Skin epidermis (tissue), 12 donors: ENCODE data around the gene GBA3.

Experiments
- H3K27ac ChIP-seq, 21 experiments: fragments of 200-600 bp; sonication (generic) in 11 of 21; one replicate each; pipeline ENCODE4 v1.5.0; 2020; ENCODE audit warnings: mild to moderate bottlenecking in 3 of 21, inconsistent platforms in 2 of 21, moderate library complexity in 2 of 21
- H3K4me3 ChIP-seq, 7 experiments: fragments of 200-600 bp; sonication (generic) in 2 of 7; one replicate each; pipeline ENCODE4 v1.5.0; 2020; ENCODE audit warnings: inconsistent platforms in 2 of 7, mild to moderate bottlenecking in 2 of 7, moderate library complexity in 1 of 7

Gene GBA3

DNA sequence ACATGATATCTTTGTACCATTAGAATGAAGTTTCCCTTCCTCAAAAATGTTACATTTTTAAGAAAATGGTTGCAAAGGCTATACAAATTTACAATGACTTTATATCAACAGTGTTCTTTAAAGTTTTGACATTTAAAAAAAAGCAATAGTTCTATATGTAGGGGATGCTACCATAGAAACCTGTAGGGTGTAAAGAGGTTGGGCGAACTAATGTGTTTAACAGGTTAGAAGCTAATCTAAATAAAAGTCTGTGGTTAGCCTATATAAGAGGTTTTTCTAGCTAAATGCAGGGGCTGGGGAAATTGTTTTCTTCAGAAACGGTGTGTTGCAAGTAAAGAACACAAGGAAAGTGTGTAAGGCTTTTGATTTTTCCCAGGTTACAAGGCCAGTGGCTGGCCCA lies 73.3 kb downstream of the GBA3 start:
- H3K4me3 ChIP-seq = no peak overlapping the region
- no peak overlapping the region for H3K27ac ChIP-seq

DNA sequence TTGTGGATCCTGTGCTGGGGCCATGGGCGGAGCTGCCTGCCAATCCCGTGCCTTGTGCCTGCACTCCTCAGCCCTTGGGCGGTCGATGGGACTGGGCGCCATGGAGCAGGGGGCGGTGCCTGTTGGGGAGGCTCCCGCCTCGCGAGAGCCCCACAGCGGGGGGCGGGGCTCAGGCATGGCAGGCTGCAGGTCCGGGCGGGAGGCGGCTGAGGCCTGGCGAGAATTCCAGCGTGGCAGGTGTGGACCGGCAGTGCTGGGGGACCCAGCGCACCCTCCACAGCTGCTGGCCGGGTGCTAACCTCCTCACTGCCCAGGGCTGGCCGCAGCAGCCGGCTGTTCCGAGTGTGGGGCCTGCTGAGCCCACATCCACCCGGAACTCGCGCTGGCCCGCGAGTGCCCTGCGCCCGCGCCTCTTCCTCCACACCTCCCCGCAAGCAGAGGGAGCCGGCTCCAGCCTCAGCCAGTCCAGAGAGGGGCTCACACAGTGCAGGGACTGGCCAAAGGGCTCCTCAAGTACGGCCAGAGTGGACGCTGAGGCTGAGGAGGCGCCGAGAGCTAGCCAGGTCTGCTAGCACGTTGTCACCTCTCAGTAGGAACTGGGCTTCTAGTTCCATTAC lies 85.9 kb downstream of the GBA3 start:
- Histone ChIP-seq H3K4me3 (no peak overlapping the region), H3K27ac (no peak overlapping the region)

DNA sequence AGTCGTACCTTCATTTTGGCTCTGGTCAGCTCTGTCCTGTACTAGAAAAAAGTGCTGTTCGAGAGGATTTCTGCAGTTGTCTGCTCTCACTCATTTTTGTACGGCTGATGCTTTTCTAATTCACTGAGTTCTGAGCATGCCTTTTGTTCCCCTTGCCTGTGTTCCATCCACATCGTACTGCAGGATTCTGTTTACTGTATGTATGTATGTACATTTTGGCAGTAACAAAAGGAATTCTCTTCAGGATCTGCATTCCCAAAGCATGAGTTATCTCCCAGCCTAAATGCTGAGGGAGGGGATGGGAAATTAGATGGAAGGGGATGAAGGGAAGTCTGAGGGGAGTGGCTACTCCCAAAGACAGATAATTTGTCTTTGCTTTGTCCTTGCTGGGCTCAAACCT lies 87.6 kb downstream of the GBA3 start:
- Histone ChIP-seq H3K27ac (no peak overlapping the region), H3K4me3 (no peak overlapping the region)

DNA sequence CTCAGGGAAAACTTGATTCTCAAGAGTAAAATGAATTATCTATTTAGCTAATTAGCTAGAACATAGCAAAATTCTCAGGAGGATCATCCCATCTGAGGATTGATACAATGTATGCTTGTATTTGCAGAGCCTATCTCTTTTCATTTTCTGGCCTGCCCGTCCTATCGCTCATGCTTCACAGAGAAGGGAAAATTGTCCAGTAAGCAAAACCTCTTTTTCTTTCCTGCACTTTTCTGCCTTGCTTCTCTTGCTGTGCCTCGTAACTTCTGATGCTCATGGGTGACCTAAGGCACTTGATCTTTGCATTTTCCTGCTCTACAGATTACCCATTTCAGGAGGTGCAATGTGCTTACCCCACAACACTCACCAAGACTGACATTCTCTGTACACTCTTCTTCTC lies 88.1 kb downstream of the GBA3 start:
- no peak overlapping the region for H3K4me3 ChIP-seq
- no peak overlapping the region for H3K27ac ChIP-seq

GRCh38 chr4:22787753-22788375 lies 95.1 kb downstream of the GBA3 start:
- H3K4me3 ChIP-seq = no peak overlapping the region
- H3K27ac ChIP-seq = no peak overlapping the region

GRCh38 chr4:22790631-22791030 lies 97.9 kb downstream of the GBA3 start:
- H3K27ac ChIP-seq = no peak overlapping the region

DNA sequence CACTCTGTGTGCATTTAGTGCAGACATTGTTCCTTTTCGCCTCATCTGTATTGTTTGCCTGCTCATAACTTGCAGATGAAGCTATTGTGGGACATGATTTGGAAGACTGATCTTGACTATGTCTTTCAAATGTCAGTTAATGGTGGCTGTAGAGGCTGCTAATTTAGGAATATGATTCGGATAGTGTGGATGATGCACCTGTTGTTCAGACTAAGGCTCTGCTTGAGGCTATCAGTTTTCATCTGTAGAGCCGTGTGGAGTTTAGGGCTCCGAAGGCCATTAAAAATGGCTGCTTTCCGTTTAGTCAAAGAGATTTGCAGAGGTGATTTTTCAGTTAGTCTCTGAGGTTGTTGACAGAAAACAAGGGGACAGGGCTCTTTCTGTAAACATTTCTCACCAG lies 102.0 kb downstream of the GBA3 start:
- H3K27ac ChIP-seq = no peak overlapping the region

More at GRCh38 chr4:22790631-22791030, 97.9 kb downstream of the GBA3 start:
- no peak overlapping the region for H3K4me3 ChIP-seq

DNA sequence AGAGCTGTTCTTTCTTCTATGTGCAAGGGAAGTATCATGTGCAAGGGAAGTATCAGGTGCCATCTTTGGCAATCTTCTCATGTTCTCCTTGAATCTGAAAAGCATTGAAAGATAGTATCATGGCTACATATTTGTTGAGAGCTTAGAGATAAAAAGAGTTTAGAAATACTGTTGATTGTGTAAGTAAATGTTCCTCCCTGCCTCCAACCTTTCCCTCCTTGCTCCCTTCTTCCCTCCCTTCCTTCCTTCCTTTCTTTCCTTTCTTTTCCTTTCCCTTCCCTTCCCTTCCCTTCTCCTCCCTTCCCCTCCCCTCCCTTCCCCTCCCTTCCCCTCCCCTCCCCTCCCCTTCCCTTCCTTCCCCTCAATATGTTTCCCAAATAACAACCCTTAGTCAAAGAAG lies 108.7 kb downstream of the GBA3 start:
- no peak overlapping the region for H3K27ac ChIP-seq
- no peak overlapping the region for H3K4me3 ChIP-seq

More for the DNA sequence above, 102.0 kb downstream of the GBA3 start:
- no peak overlapping the region for H3K4me3 ChIP-seq

DNA sequence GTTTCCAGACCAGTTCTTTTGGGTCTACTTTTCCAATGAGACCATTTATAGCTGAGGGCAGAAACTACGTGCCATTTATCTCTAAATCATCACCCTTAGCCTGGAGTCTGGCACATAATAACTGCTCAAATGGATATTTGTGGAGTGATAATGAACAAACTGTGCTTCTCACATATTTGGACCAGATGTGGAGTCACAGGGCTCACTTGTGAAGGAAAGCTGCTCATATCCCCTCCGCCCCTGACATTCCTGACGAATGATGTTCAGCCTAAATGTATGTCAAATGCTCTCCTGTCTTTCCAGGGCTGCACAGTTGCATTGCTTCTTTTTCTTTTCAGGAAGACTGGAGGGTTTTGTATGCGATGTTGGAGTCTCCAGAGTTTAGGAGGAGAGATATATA lies 110.1 kb downstream of the GBA3 start:
- H3K27ac ChIP-seq = no peak overlapping the region
- H3K4me3 ChIP-seq = no peak overlapping the region

DNA sequence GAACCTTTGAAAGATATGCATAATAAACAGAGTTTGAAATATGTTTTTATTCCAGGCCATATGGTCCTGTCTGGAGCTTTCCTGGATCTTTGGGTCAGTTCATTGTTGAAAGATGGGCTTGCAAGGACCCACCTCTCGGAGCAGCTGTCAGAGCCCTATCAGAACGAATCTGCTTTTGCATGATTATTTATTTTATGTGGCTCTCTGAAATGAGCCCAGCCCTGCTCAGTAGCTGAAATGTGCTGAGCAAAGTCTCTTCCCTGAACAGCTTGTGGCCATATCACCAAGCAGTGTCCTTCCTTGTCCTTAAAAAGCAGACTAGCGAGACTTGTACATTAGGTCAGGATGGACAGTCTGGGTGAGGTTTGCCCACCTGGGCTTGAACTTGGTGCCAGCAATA lies 110.8 kb downstream of the GBA3 start:
- Histone ChIP-seq H3K27ac (no peak overlapping the region), H3K4me3 (no peak overlapping the region)

GRCh38 chr4:22814906-22815305 lies 122.2 kb downstream of the GBA3 start:
- Histone ChIP-seq H3K4me3 (no peak overlapping the region), H3K27ac (no peak overlapping the region)

DNA sequence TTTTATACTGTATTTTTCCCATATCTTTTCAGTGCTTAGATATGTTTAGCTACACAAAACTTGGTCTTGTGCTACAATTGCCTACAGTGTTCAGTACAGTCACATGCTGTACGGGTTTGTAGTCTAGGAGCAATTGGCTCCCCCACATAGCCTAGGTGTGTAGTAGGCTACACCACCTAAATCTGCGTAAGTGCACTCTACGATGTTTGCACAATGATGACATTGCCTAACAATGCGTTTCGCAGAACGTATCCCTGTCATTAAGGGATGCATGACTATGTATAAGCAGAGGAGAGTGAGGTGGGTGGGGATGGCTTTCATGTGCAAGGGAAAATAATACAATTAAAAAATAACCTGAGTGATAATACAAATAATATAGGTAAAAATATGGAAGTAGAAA lies 131.4 kb downstream of the GBA3 start:
- Histone ChIP-seq H3K4me3 (no peak overlapping the region), H3K27ac (no peak overlapping the region)

DNA sequence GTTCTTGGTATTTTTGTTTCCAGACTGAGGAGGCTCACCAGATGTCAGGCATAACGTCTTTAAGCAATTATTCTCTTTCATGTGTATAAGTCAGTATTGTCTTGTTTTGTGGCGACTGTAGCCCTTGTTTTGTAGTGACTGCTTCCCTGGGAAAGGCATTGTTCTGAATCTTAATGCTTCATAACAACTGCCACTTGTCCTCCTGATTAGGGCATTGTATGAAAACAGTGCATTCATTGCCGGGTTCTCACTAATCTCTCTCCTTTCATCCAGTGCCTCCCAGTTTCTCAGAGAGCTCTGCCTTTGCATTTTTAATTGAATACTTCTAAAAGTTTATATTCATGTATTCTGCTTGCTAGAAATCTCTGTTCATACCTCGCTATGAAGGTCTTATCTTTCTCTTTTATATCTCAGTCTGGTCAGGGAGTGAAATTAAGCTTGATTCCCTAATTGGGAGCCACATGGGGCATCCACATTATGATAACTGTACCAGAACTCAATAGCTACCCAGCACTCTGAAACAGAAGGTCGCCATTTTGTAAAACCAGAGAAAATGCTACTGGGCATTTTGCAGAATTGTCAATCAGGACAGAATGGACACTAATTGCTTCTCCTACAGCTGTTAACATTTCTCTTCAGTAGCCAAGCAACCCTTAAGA lies 149.8 kb downstream of the GBA3 start:
- Histone ChIP-seq H3K4me3 (no peak overlapping the region), H3K27ac (no peak overlapping the region)

- Histone ChIP-seq H3K27ac (no peak overlapping the region), H3K4me3 (no peak overlapping the region)
Measured at GRCh38 chr4:22848332-22848731, 155.6 kb downstream of the GBA3 start.

GRCh38 chr4:22850055-22850454 lies 157.3 kb downstream of the GBA3 start:
- Histone ChIP-seq H3K4me3 (no peak overlapping the region), H3K27ac (no peak overlapping the region)

- Histone ChIP-seq H3K27ac (peak overlapping the region in 1 of 21 experiments; percentile 44), H3K4me3 (no peak overlapping the region)
Measured at GRCh38 chr4:22850630-22851029, 157.9 kb downstream of the GBA3 start.

DNA sequence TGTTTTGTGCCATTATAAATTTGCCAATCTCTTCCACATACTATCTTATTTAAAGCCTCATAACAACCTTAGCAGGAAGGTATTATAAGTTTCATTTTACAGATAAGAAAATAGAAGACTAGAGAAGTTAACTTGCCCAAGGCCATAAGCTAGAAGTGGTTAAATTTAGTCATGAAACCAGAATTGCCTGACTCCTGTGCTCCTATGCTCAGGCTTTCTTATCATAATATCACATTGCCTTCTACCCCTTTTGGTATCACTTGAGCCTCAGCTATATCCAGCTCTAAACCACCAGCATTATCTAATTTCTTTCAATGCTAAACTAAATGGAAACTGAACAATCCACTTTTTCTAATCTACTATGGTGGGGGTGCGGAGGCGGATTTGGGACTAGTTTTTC lies 164.7 kb downstream of the GBA3 start:
- Histone ChIP-seq H3K4me3 (no peak overlapping the region), H3K27ac (no peak overlapping the region)

DNA sequence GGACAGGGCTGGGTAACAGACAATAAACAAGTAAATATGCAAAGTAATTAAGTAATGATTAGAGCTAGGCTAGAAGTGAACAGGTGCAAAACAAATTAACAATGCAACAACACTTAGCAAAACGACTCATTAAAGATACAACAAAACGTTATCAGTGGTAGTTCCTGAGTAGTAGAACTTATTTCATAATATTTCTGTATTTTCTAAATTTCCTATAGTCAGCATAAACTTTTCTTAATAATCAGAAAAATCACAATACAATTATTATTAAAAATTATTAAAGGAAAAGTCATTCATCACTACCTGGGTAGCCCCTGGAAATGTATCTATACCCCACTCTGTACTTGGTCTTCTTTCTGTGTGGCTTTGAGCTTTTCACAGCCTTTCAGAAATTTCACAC lies 166.6 kb downstream of the GBA3 start:
- Histone ChIP-seq H3K4me3 (no peak overlapping the region), H3K27ac (no peak overlapping the region)
